PC-3 (cell line): Measurements from ENCODE around the gene SLC35E2B.
"Not testable (repeated sequence)": the region's sequence is repeated elsewhere in the genome, so short reads cannot be mapped to it uniquely, and the experiment has no call there.

Experiments
- EZH2 ChIP-seq: fragments of 300-600 bp; sonication (generic); IDR thresholded peaks from one replicate; pipeline ENCODE4 v1.6.1; 2017; ENCODE audit warnings: antibody characterized with exemption, mild to moderate bottlenecking, low read length; ENCODE audit not compliant: unreplicated experiment
- EZH2phosphoT487 ChIP-seq: fragments of 300-600 bp; sonication (generic); IDR thresholded peaks from 2 replicates; pipeline ENCODE4 v1.6.1; 2018; ENCODE audit warnings: mild to moderate bottlenecking, antibody characterized with exemption, low read length, borderline replicate concordance
- TF ChIP-seq, protein P1 (sequence below): fragments of 300-600 bp; sonication (generic); conservative IDR thresholded peaks from 2 replicates; pipeline ENCODE4 v1.5.1; 2017; ENCODE audit warnings: antibody characterized with exemption, low read depth, mild to moderate bottlenecking, low read length

DNA sequence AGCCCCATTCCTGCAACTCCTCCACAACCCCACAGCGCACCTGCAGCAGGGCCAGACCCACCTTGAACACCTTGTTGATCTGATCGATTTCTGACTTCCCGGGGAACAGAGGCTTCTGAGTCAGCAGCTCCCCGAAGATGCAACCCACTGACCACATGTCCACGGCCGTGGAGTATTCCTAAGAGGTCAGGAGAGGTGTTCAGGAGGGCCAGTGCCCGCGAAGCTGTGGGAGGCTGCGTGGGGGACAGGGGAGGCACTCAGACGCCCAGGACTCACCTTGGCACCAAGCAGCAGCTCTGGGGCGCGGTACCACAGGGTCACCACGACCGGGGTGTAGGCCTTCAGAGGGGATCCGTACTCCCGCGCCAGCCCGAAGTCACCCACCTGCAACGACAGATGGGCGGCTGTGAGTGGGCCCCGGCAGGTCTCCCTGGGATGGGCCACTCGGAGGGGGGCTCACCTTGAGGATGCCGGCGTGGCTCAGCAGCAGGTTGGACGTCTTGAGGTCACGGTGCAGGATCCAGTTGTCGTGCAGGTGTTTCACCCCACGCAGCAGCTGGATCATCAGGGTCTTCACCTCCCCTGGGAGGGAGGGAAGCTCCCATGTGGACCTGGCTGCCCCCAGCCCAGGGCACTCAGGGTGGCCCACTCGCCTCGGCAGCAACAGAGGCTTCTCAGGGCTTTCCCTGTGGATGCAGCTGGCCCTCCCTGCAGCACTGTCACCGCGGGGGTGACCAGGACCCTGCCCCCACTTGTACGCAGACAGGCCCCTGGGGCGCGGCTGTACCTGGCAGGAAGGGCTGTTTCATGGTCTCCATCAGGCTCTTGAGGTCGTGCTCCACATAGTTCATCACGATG is 55.7 kb downstream of the SLC35E2B start:
- TF ChIP-seq, protein P1, sequence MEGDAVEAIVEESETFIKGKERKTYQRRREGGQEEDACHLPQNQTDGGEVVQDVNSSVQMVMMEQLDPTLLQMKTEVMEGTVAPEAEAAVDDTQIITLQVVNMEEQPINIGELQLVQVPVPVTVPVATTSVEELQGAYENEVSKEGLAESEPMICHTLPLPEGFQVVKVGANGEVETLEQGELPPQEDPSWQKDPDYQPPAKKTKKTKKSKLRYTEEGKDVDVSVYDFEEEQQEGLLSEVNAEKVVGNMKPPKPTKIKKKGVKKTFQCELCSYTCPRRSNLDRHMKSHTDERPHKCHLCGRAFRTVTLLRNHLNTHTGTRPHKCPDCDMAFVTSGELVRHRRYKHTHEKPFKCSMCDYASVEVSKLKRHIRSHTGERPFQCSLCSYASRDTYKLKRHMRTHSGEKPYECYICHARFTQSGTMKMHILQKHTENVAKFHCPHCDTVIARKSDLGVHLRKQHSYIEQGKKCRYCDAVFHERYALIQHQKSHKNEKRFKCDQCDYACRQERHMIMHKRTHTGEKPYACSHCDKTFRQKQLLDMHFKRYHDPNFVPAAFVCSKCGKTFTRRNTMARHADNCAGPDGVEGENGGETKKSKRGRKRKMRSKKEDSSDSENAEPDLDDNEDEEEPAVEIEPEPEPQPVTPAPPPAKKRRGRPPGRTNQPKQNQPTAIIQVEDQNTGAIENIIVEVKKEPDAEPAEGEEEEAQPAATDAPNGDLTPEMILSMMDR, result not testable (repeated sequence)
- not testable (repeated sequence) for TF ChIP-seq EZH2, EZH2phosphoT487
